Measurements from ENCODE around the gene CHMP2A.

Gene CHMP2A

GRCh38 chr19:58575183-58576041, 20.5 kb upstream of the CHMP2A start:
- Histone ChIP-seq H3K9me3 (replicated peaks; ENCODE audit: low read length) (no peaks in the 10 kb centered on the region), H3K4me2 (ENCODE audit: low read length) (peak overlapping the region; percentile 97), H3K27me3 (ENCODE audit: control insufficient read depth, insufficient read depth, low read length) (no peaks in the 10 kb centered on the region), H3K4me1 (ENCODE audit: control insufficient read depth, insufficient read depth, low read length) (peaks cover 17% of the 10 kb centered on the region), H3K36me3 (ENCODE audit: insufficient read depth, low read length) (peaks cover 13% of the 10 kb centered on the region), H3K9ac (ENCODE audit: low read depth, low read length) (peak overlapping the region; percentile 87), H3K4me3 (ENCODE audit: low read length) (peak overlapping the region; percentile 97)

GRCh38 chr19:58573658-58574164, 18.8 kb upstream of the CHMP2A start:
- Histone ChIP-seq H3K4me3 (ENCODE audit: low read length) (peak overlapping the region; percentile 91), H3K4me2 (ENCODE audit: low read length) (peak overlapping the region; percentile 92), H3K9me3 (replicated peaks; ENCODE audit: low read length) (no peaks in the 10 kb centered on the region), H3K4me1 (ENCODE audit: control insufficient read depth, insufficient read depth, low read length) (peaks cover 17% of the 10 kb centered on the region), H3K9ac (ENCODE audit: low read depth, low read length) (peak overlapping the region; percentile 58), H3K36me3 (ENCODE audit: insufficient read depth, low read length) (peaks cover 28% of the 10 kb centered on the region), H3K27me3 (ENCODE audit: control insufficient read depth, insufficient read depth, low read length) (no peaks in the 10 kb centered on the region)

DNA sequence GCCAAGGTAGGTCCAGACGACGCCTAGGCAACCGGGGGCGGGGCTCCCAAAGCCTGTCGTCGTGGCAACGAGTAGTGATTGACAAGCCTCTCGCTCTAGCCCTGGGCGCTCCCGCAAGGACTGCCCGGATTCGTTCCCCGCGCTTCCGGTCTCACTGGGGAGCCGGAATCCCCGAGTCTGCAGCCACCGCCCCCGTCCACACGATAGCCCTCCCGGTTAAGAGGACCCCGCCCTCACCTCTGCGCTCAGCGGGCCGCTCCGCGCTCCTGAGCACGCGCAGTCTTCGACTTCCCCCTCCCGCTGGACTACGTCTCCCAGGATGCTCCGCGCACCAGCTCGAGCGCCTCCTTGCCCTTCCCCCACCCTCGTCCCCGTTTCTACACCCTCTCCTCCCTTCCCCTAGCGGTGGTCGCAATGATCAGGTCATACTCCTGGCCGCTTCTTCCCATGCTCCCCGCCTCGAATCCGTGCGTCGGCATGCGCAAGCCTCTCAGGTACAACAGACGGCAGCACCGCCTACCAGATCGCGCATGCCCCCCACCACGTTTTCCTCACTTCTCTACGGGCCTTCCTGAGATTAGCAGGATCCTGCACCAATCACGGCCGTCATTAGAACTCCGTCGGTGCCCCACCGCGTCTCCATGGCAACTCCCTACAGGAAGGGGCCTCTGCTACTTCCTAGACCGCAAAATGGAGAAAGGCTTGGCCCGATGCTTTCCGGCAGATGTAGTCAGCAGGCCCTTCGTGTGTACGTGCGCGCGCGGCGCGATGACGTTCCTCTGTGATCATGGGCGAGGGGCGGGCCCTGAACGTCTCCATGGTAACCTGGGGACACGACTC, 18.1 kb upstream of the CHMP2A start, which contains the start of gene MZF1:
MZF1 (minus strand) TSS at position 518 of the 840 bp plus-strand sequence. CDS start 1,946 bp downstream, outside the sequence.
- Histone ChIP-seq H3K9ac (ENCODE audit: low read depth, low read length) (peak within 1 kb of the TSS; percentile 93), H3K4me1 (ENCODE audit: control insufficient read depth, insufficient read depth, low read length) (peaks cover 12% of the 10 kb centered on the region), H3K9me3 (replicated peaks; ENCODE audit: low read length) (no peaks in the 10 kb centered on the region), H3K4me2 (ENCODE audit: low read length) (peak within 1 kb of the TSS; percentile 92), H3K4me3 (ENCODE audit: low read length) (peak within 1 kb of the TSS; percentile 91), H3K27me3 (ENCODE audit: control insufficient read depth, insufficient read depth, low read length) (no peaks in the 10 kb centered on the region), H3K36me3 (ENCODE audit: insufficient read depth, low read length) (peaks cover 32% of the 10 kb centered on the region)

- peak overlapping the region; percentile 91 for H3K4me3 ChIP-seq (ENCODE audit: low read length)
Observed at GRCh38 chr19:58572026-58572817, 17.3 kb upstream of the CHMP2A start.

GRCh38 chr19:58571575-58571947, 16.7 kb upstream of the CHMP2A start:
- H3K4me1 ChIP-seq (ENCODE audit: control insufficient read depth, insufficient read depth, low read length) = peaks cover 12% of the 10 kb centered on the region
- no peak overlapping the region for H3K4me2 ChIP-seq (ENCODE audit: low read length)
- no peaks in the 10 kb centered on the region for H3K9me3 ChIP-seq (replicated peaks; ENCODE audit: low read length)
- H3K36me3 ChIP-seq (ENCODE audit: insufficient read depth, low read length) = peaks cover 40% of the 10 kb centered on the region
- H3K4me3 ChIP-seq (ENCODE audit: low read length) = no peak overlapping the region
- no peaks in the 10 kb centered on the region for H3K27me3 ChIP-seq (ENCODE audit: control insufficient read depth, insufficient read depth, low read length)
- H3K9ac ChIP-seq (ENCODE audit: low read depth, low read length) = no peak overlapping the region

More at GRCh38 chr19:58572026-58572817, 17.3 kb upstream of the CHMP2A start:
- Histone ChIP-seq H3K9ac (ENCODE audit: low read depth, low read length) (peak overlapping the region; percentile 93), H3K9me3 (replicated peaks; ENCODE audit: low read length) (no peaks in the 10 kb centered on the region), H3K27me3 (ENCODE audit: control insufficient read depth, insufficient read depth, low read length) (no peaks in the 10 kb centered on the region), H3K4me1 (ENCODE audit: control insufficient read depth, insufficient read depth, low read length) (peaks cover 12% of the 10 kb centered on the region), H3K36me3 (ENCODE audit: insufficient read depth, low read length) (peaks cover 35% of the 10 kb centered on the region), H3K4me2 (ENCODE audit: low read length) (peak overlapping the region; percentile 92)

DNA sequence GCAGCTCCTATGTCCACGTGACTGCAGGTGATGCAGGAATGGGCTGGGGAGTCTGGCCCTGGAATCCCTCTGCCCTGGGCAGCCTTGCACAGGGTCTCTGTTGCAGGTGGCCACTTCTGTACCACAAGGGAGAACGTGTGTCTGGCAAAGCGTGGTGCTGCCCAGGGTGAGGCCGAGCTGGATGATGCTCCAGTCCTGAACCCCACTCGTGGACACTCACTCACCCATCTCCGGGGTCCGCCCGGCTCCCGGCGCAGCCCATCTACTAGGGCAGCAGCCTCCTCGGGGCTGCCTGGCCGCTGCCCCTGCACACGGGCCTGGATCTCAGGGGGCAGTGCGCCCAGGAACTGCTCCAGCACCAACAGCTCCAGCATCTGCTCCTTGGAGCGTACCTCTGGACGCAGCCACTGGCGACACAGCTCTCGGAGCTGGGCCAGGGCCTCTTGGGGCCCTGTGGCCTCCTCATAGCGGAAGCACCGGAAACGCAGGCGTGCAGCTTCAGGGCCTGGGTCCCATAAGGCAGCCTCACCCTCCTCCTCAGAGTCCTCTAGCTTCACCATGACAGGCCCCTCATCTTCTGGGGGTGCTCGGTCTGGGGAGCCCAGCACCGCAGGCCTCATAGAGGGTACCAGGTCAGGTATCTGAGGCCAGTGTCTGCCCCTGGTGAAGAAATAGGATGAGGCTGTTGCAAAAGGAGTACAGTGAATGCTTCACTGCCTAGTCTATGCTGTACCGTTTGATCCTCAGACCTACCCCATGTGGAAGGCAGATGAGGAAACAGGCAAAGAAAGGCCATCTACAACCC, 16.1 kb upstream of the CHMP2A start:
- no peak overlapping the region for H3K9ac ChIP-seq (ENCODE audit: low read depth, low read length)
- peaks cover 11% of the 10 kb centered on the region for H3K4me1 ChIP-seq (ENCODE audit: control insufficient read depth, insufficient read depth, low read length)
- peaks cover 42% of the 10 kb centered on the region for H3K36me3 ChIP-seq (ENCODE audit: insufficient read depth, low read length)
- no peak overlapping the region for H3K4me2 ChIP-seq (ENCODE audit: low read length)
- H3K9me3 ChIP-seq (replicated peaks; ENCODE audit: low read length) = no peaks in the 10 kb centered on the region
- H3K4me3 ChIP-seq (ENCODE audit: low read length) = no peak overlapping the region
- no peaks in the 10 kb centered on the region for H3K27me3 ChIP-seq (ENCODE audit: control insufficient read depth, insufficient read depth, low read length)

DNA sequence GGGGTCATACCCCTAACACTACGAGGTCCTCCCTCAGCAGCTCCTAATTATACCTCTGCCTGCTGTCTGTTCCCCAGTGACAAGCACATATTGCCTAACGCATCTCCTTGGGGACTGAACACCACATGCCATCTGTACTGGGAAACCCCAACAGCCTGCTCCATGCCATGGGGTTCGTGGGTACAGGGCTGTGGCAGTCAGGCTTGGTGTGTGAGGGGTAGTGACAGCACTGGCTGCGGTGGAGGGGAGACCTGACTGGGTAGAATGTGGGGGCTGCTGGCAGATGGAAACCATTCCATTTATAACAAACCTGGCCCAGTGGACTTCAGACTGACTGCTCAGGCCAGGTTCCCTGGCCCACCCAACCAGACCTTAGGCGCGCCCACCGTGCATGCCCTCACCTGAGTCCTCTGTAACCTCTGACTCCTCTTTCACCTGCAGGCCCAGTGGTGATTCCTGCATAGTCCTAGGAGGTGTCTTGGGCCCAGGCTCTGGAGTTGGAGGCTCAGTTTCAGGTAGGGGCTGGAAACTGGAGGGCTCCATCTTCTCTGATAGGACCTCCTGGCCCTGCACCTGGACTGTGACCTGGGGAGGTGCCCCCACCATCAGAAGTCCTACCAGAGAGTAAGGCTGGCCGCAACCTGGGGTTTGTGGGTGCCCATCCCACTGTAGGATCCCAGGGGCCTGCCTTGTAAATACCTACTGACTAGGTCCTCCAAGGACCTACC, 15.2 kb upstream of the CHMP2A start:
- H3K4me1 ChIP-seq (ENCODE audit: control insufficient read depth, insufficient read depth, low read length) = peaks cover 10% of the 10 kb centered on the region
- H3K9ac ChIP-seq (ENCODE audit: low read depth, low read length) = no peak overlapping the region
- no peaks in the 10 kb centered on the region for H3K27me3 ChIP-seq (ENCODE audit: control insufficient read depth, insufficient read depth, low read length)
- H3K4me3 ChIP-seq (ENCODE audit: low read length) = no peak overlapping the region
- H3K9me3 ChIP-seq (replicated peaks; ENCODE audit: low read length) = no peaks in the 10 kb centered on the region
- peaks cover 42% of the 10 kb centered on the region for H3K36me3 ChIP-seq (ENCODE audit: insufficient read depth, low read length)
- no peak overlapping the region for H3K4me2 ChIP-seq (ENCODE audit: low read length)

- H3K4me3 ChIP-seq (ENCODE audit: low read length) = no peak overlapping the region
- H3K9ac ChIP-seq (ENCODE audit: low read depth, low read length) = no peak overlapping the region
- H3K4me2 ChIP-seq (ENCODE audit: low read length) = no peak overlapping the region
- no peaks in the 10 kb centered on the region for H3K27me3 ChIP-seq (ENCODE audit: control insufficient read depth, insufficient read depth, low read length)
- H3K36me3 ChIP-seq (ENCODE audit: insufficient read depth, low read length) = peaks cover 42% of the 10 kb centered on the region
- peaks cover 10% of the 10 kb centered on the region for H3K4me1 ChIP-seq (ENCODE audit: control insufficient read depth, insufficient read depth, low read length)
- H3K9me3 ChIP-seq (replicated peaks; ENCODE audit: low read length) = no peaks in the 10 kb centered on the region
Observed at GRCh38 chr19:58569191-58569942, 14.5 kb upstream of the CHMP2A start.

- no peak overlapping the region for H3K4me3 ChIP-seq (ENCODE audit: low read length)
- no peak overlapping the region for H3K9ac ChIP-seq (ENCODE audit: low read depth, low read length)
- peaks cover 4% of the 10 kb centered on the region for H3K27me3 ChIP-seq (ENCODE audit: control insufficient read depth, insufficient read depth, low read length)
- H3K9me3 ChIP-seq (replicated peaks; ENCODE audit: low read length) = no peaks in the 10 kb centered on the region
- H3K4me2 ChIP-seq (ENCODE audit: low read length) = no peak overlapping the region
- H3K36me3 ChIP-seq (ENCODE audit: insufficient read depth, low read length) = peaks cover 42% of the 10 kb centered on the region
- peaks cover 4% of the 10 kb centered on the region for H3K4me1 ChIP-seq (ENCODE audit: control insufficient read depth, insufficient read depth, low read length)
Observed at GRCh38 chr19:58568453-58569130, 13.7 kb upstream of the CHMP2A start.

Data from skeletal muscle satellite cell (primary cell).